ENCODE results near the gene ZNF683. TPM values are rescaled to one million over a fixed set of nuclear protein-coding genes. Genes with fewer than 3 reads are reported as not detected.

The ZNF683 gene
- total RNA-seq, 2 experiments from 2014 or later, result 0.94 to 1.6 TPM

DNA sequence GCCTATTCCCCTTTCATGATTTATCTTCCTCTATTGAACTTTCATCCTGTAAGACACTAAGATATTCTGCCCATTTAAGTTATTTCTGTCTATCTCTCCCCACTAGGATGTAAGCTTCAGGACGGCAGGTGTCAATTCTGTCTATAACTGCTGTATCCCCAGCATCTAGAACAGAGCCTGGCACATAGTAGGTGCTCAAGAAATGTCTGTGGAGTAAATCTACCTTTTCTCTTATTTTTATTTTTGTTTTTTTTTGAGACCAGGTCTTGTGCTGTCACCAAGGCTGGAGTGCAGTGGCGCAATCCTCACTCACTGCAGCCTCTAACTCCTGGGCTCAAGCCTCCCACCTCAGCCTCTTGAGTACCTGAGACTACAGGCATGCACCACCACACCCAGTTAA is 49.2 kb downstream of the ZNF683 start:
- CTCF ChIA-PET, result interaction anchor here (1.0 to 9.2 kb wide), 7 partner anchors 24 to 89 kb away, joined by 3 to 144 read pairs (median 8); partner anchors contain the start of genes CEP85 and SH3BGRL3
- POLR2A ChIA-PET, result no interaction called here

- CTCF ChIA-PET, result interaction anchor here (0.6 to 9.2 kb wide), 33 partner anchors 8 to 286 kb away, joined by 3 to 144 read pairs (median 4); partner anchors contain the start of genes CEP85, SH3BGRL3, UBXN11 and ZNF593
- POLR2A ChIA-PET, result interaction anchor here (0.6 to 1.1 kb wide), 2 partner anchors 29 to 496 kb away, joined by 3 to 4 read pairs; no protein-coding TSS in a partner anchor
Measured at GRCh38 chr1:26322042-26322331, 50.6 kb downstream of the ZNF683 start.

- POLR2A ChIA-PET, result interaction anchor here (0.6 to 5.2 kb wide), 4 partner anchors 29 to 495 kb away, joined by 3 to 57 read pairs (median 9); partner anchors contain the start of gene SH3BGRL3
- CTCF ChIA-PET, result interaction anchor here (0.6 to 9.2 kb wide), 34 partner anchors 9 to 286 kb away, joined by 3 to 144 read pairs (median 4); partner anchors contain the start of genes CEP85, SH3BGRL3, UBXN11 and ZNF593
Measured at GRCh38 chr1:26321315-26322041, 51.1 kb downstream of the ZNF683 start.

DNA sequence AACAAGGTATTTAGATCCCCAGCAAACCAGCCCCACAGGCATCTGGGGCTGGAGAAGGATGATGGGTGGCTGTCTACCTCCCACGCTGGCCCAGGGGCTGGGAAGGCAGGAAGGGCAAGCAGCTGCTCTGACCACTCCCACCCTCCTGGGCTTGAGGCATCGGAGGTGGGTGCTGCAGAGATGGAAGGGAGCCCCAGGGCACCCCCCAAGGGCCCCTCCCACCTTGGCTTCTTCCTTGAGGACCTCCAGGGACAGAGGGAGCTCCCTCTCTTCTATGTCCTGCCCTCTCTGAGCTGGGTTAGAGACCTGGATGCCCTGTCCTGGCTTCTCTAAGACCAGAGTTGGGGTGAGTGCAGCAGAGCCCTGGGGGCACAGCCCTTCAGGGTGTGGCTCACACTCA is 51.7 kb downstream of the ZNF683 start:
- ChIA-PET POLR2A (interaction anchor here (0.8 to 5.2 kb wide), 4 partner anchors 34 to 494 kb away, joined by 3 to 57 read pairs (median 8); partner anchors contain the start of gene SH3BGRL3), CTCF (interaction anchor here (0.6 to 9.2 kb wide), 21 partner anchors 10 to 181 kb away, joined by 3 to 144 read pairs (median 6); partner anchors contain the start of genes CEP85, SH3BGRL3, UBXN11 and ZNF593)

DNA sequence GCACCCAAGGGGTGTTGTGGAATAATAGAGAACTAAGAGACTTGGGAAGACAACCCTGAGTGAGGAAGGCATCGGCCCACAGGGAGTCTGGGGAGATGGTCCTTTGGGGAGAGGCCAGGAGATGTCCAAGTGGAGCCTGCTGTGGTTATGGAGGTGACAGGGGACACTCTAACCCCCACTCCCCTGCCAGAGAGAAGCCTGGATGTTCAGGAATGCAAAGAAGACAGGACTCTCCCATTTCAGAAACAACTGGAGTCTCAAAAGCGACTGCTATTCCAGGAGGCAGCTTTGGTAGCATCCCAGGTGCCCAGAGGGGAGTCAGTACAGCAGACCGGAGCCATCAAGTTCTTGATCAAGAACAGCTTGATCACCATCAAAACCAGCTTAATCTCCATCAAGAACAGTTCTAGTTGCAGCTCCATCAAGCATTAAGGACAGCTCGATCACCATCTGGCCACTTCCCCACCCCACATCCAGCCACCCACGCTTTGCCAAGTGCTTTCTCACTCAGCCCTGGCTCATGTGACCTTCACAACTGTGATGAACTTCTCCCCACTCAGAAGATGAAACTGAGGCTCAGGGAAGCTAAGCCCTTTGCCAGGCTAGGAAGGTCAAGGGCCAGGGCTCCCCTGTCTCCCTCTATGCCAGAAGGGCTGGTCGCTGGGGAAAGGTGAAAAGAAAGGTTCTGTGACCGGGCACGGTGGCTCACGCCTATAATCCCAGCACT is 54.0 kb downstream of the ZNF683 start:
- CTCF ChIA-PET, result interaction anchor here (0.6 to 9.2 kb wide), 11 partner anchors 11 to 151 kb away, joined by 3 to 144 read pairs (median 5); partner anchors contain the start of genes CEP85 and SH3BGRL3
- POLR2A ChIA-PET, result interaction anchor here (1.0 to 5.2 kb wide), 9 partner anchors 8 to 182 kb away, joined by 4 to 57 read pairs (median 5); partner anchors contain the start of gene SH3BGRL3

GRCh38 chr1:26317612-26318337 is 54.8 kb downstream of the ZNF683 start, which contains the start of gene CD52:
CD52 (plus strand) TSS chr1:26317958; CDS start chr1:26318018, 60 bp downstream.
- POLR2A ChIA-PET, result interaction anchor here (0.9 to 5.2 kb wide), 8 partner anchors 8 to 183 kb away, joined by 3 to 57 read pairs (median 5); partner anchors contain the start of genes CEP85 and SH3BGRL3
- CTCF ChIA-PET, result interaction anchor here (0.6 to 9.2 kb wide), 11 partner anchors 10 to 152 kb away, joined by 3 to 144 read pairs (median 6); partner anchors contain the start of genes CEP85 and SH3BGRL3

DNA sequence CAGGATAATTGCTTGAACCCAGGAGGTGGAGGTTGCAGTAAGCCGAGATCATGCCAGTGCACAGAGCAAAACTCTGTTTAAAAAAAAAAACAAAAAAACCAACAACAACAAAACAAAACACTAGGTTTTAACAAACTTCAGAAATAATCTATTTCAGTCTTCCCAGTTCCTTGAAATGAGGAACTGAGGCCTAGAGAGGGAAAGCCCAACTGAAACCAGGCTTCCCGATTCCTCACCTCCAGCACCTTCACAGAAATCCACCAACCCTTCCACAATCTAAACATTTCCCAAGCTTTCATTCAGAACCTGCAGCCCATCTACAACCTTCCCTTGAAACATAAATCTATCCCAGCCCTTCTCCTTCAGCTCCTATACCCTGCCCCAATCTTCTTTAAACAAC is 55.4 kb downstream of the ZNF683 start:
- CTCF ChIA-PET, result interaction anchor here (1.1 to 9.2 kb wide), 8 partner anchors 9 to 100 kb away, joined by 3 to 144 read pairs (median 8); partner anchors contain the start of genes CEP85 and SH3BGRL3
- POLR2A ChIA-PET, result interaction anchor here (0.9 to 5.2 kb wide), 4 partner anchors 31 to 183 kb away, joined by 3 to 57 read pairs (median 10); partner anchors contain the start of genes CEP85 and SH3BGRL3

DNA sequence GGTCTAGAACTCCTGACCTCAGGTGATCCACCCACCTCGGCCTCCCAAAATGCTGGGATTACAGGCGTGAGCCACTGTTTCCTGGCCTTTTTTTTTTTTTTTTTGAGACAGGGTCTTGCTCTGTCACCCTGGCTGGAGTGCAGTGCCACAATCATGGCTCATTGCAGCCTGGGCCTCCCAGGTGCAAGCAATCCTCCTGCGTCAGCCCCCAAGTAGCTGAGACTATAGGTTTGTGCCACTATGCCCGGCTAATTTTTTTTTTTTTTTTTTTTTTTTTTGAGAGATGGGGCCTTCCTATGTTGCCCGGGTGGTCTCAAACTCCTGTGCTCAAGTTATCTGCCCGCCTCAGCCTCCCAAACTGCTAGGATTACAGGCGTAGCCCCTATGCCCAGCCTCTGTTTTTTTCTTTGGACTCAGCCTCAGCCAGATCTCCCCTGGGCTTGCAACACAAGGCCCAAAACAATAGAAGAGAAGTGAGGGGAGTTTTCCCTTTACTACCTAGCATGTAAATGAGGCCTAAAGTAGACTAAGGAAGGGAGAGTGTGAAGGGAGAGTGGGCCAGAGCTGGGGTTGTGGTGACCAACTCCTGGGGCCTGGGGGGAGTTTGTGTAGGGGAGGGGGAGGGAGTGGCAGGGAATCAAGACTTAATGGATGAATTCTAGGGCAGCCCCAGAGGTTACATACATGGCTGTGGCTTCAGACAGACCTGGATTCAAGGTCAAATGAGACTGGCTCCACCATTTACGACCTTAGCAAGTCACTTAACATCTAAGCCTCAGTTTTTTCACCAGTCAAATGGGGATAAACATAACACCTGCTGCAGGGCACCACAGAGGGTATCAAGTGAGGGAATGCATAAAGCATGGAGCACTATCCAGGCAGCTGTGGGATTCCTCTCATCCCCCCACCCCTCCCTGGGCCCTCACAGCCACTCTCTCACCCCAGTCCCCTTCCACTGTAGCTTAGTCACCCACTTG is 56.4 kb downstream of the ZNF683 start:
- CTCF ChIA-PET, result interaction anchor here (0.6 to 9.2 kb wide), 12 partner anchors 8 to 101 kb away, joined by 3 to 144 read pairs (median 6); partner anchors contain the start of gene SH3BGRL3
- POLR2A ChIA-PET, result interaction anchor here (0.6 to 5.2 kb wide), 3 partner anchors 30 to 147 kb away, joined by 3 to 57 read pairs (median 9); no protein-coding TSS in a partner anchor

DNA sequence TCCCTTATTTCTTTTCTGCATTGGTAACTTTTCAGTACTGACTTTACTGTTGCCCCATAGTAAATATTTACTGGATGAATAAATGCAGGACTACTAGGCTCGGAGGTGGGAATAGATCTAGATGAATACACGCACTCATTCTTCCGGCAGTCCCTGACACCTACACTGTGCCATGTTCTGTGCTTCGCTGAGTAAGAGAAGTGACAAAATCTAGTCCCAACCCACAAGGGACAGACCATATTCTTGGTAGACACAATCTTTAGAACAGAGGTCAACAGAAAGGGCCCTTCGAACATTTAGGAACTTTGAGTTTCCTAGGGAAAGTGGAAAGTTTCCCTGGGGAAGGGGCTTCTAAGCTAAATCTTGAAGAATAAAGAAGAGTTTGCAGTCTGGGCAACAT is 58.0 kb downstream of the ZNF683 start:
- POLR2A ChIA-PET, result interaction anchor here (1.1 kb wide), 1 partner anchor 26 kb away, joined by 4 read pairs; no protein-coding TSS in a partner anchor
- CTCF ChIA-PET, result interaction anchor here (1.0 to 2.4 kb wide), 12 partner anchors 8 to 103 kb away, joined by 3 to 11 read pairs (median 4); partner anchors contain the start of genes CEP85, SH3BGRL3 and UBXN11

Other genes with a start within 250 kb of the ZNF683 start
- not detected for gene FAM110D, start 213.7 kb downstream of the ZNF683 start, total RNA-seq
- gene C1orf232, start 203.8 kb downstream of the ZNF683 start, total RNA-seq, result not detected
- gene ZNF593, start 202.8 kb downstream of the ZNF683 start, total RNA-seq, result 10 to 100 TPM; 84.2 to 84.8 TPM
- gene ZNF593OS, start 200.9 kb downstream of the ZNF683 start, total RNA-seq, result not detected
- 1 to 10 TPM in 1 of 2 experiments, under 1 TPM in 1; 0.84 to 1.1 TPM for gene CNKSR1, start 195.3 kb downstream of the ZNF683 start, total RNA-seq
- not detected for gene CATSPER4, start 182.1 kb downstream of the ZNF683 start, total RNA-seq
- 10 to 100 TPM; 32.5 to 33.6 TPM for gene CEP85, start 138.6 kb downstream of the ZNF683 start, total RNA-seq
- 100 to 1,000 TPM; 399 to 416 TPM for gene SH3BGRL3, start 92.7 kb downstream of the ZNF683 start, total RNA-seq
- gene UBXN11, start 66.1 kb downstream of the ZNF683 start, total RNA-seq, result 10 to 100 TPM; 27.6 to 27.8 TPM
- 100 to 1,000 TPM; 252 to 254 TPM for gene CD52, start 54.8 kb downstream of the ZNF683 start, total RNA-seq
- 1 to 10 TPM; 2.8 to 2.9 TPM for gene CRYBG2, start 18.6 kb downstream of the ZNF683 start, total RNA-seq
- gene LIN28A, start 38.1 kb upstream of the ZNF683 start, total RNA-seq, result not detected
- gene DHDDS, start 59.6 kb upstream of the ZNF683 start, total RNA-seq, result 10 to 100 TPM; 51.3 to 52.2 TPM
- 100 to 1,000 TPM; 819 to 830 TPM for gene HMGN2, start 99.7 kb upstream of the ZNF683 start, total RNA-seq
- 100 to 1,000 TPM; 220 to 222 TPM for gene RPS6KA1, start 157.0 kb upstream of the ZNF683 start, total RNA-seq